Testis (tissue), 3 donors: ENCODE measurements around the gene ISYNA1. TPM values are rescaled to one million over a fixed set of nuclear protein-coding genes. Genes with fewer than 3 reads are reported as not detected.

Experiments
- DNase-seq: peaks from one replicate; pipeline ENCODE4 v3.0.0-alpha.2; 2019
- H3K27ac ChIP-seq, 2 donors: fragments of 200-600 bp; sonication (generic); one replicate each; pipeline ENCODE4 v1.5.1; 2019
- H3K27me3 ChIP-seq: fragments of 200-600 bp; sonication (generic); one replicate; pipeline ENCODE4 v1.5.1; 2019
- H3K36me3 ChIP-seq: fragments of 200-600 bp; sonication (generic); one replicate; pipeline ENCODE4 v1.5.1; 2017; ENCODE audit warnings: low read depth; ENCODE audit errors: missing control alignments
- H3K4me1 ChIP-seq: fragments of 200-600 bp; sonication (generic); one replicate; pipeline ENCODE4 v1.5.1; 2019
- H3K4me3 ChIP-seq, 2 donors: fragments of 200-600 bp; sonication (generic); one replicate each; pipeline ENCODE4 v1.5.1; 2017 to 2019
- H3K9me3 ChIP-seq: fragments of 200-600 bp; sonication (generic); one replicate; pipeline ENCODE4 v1.5.1; 2017
- POLR2A ChIP-seq: fragments of 450-650 bp; IDR thresholded peaks from one replicate; pipeline ENCODE4 v1.6.1; 2017; ENCODE audit warnings: antibody characterized with exemption, mild to moderate bottlenecking, moderate library complexity
- WGBS, 2 donors: methylation state at CpG; one replicate each; pipeline ENCODE4 v1.1.5; 2018; 5-methylcytosine and 5-hydroxymethylcytosine counted together
- intact Hi-C: fragments of 100-400 bp; cut with DNase I; formaldehyde crosslinking; loops from one replicate; pipeline ENCODE4 v1.15.1; 2023; ENCODE audit warnings: low total_unique reads
- polyA plus RNA-seq: library from polyadenylated mRNA; stranded (reverse); fragments of 350-450 nt; fragmentation: Illumina TruSeq; extraction: RNeasy Lipid Tissue Mini Kit (QIAGEN cat#74804); gene quantifications from one replicate; pipeline ENCODE4 v1.2.3, GENCODE V29; 2014; ENCODE audit warnings: low read depth, low replicate concordance; ENCODE audit not compliant: insufficient read depth
- total RNA-seq, 2 donors: library from RNA; depleted of rRNA; stranded (reverse); fragments of >200 nt; gene quantifications; one replicate each; pipeline ENCODE4 v1.2.3, GENCODE V29; 2016
- TF ChIP-seq, protein P1 (sequence below), 3 experiments: fragments of 450-650 bp in 2 of 3; fragments of 200-600 bp in 1 of 3; sonication (generic) in 1 of 3; IDR thresholded peaks; one replicate each; pipeline ENCODE4 v1.5.1; 2016 to 2019; ENCODE audit warnings: antibody characterized with exemption in 3 of 3, mild to moderate bottlenecking in 2 of 3, moderate library complexity in 1 of 3

ISYNA1 gene
- total and polyA plus RNA-seq, 3 donors from 2014 or later = 493 to 1,122 (median 1,000) TPM

DNA sequence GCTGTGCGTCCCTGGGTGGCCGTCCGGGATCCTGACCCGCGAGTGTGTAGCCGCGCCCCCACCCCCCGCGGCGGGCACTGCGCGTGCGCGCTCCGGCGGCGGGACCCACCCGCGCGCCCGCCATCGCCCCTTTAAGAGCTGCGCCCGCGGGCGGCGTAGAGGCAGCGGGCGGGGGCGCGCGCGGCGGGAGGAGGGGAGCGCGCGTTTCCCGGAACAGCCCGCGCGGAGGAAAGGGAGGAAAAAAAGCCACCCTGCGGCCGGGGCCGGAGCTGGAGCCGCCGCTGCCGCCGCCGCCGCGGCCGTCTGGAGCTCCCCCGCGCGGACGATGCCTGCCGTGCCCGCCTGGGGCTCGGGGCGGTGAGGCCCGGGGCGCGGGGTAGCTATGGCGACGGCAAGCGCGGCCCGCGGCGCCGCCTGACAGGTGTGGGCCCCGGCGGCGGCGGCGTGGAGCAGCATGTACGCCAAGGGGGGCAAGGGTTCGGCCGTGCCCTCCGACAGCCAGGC lies 18.7 kb downstream of the ISYNA1 start, which contains the start of gene SSBP4:
Gene SSBP4, plus strand, starts transcription at position 204 of the 504 bp plus-strand sequence. Its CDS starts 251 bp downstream, at position 455.
- no peaks in the 10 kb centered on the region for H3K27me3 ChIP-seq
- peak; percentile 75 for DNase-seq
- H3K9me3 ChIP-seq = no peaks in the 10 kb centered on the region
- H3K27ac ChIP-seq = peak within 1 kb of the TSS; percentile 92 to 93
- peak within 1 kb of the TSS; percentile 73 to 84 for H3K4me3 ChIP-seq
- intact Hi-C loops = no loop called here
- TF ChIP-seq POLR2A = no peak
- TF ChIP-seq, protein P1, sequence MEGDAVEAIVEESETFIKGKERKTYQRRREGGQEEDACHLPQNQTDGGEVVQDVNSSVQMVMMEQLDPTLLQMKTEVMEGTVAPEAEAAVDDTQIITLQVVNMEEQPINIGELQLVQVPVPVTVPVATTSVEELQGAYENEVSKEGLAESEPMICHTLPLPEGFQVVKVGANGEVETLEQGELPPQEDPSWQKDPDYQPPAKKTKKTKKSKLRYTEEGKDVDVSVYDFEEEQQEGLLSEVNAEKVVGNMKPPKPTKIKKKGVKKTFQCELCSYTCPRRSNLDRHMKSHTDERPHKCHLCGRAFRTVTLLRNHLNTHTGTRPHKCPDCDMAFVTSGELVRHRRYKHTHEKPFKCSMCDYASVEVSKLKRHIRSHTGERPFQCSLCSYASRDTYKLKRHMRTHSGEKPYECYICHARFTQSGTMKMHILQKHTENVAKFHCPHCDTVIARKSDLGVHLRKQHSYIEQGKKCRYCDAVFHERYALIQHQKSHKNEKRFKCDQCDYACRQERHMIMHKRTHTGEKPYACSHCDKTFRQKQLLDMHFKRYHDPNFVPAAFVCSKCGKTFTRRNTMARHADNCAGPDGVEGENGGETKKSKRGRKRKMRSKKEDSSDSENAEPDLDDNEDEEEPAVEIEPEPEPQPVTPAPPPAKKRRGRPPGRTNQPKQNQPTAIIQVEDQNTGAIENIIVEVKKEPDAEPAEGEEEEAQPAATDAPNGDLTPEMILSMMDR (IDR thresholded peaks at IDR 0.05) = peak in 2 of 3 experiments; percentile 39 to 41
- WGBS, 2 donors = 0% methylated on average over 31 of the region's 80 CpGs; no CpG with 5 or more reads in 1 of the 2 donors
- H3K4me1 ChIP-seq = peaks cover 71% of the 10 kb centered on the region
- no peaks in the 10 kb centered on the region for H3K36me3 ChIP-seq

DNA sequence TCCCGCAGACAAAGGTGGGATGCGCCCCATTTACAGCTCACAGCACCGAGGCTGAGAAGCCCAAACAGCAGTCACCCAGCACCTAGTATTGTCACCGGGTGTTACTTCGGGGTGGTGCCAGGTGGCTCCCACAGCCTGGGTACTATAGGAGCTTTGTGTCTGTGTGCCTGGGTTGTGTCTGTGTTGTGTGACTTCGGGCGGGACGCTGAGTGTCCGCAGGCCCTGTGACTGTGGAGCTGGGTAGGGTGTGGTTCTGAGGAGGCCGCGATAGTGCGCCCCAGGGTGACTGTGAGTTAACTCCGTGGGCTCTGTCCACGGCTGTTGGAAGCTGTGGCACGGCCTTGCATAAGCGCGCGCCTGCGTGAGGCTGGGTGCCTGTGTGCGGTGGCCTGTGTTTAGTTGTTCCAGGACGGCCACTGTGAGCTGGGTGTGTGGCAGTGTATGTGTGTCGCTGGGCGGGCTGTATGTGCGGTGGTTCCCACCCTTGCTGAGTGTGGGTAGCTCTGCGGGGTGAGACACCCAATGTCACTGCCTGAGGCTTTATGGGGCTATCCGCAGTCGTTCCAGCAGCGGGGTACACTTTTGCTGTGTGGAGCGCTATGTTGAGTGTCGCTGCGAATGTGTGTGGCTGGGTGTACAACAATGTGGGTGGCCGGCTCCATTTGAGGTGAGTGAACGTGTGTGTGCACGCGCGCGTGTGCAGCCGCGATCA lies 19.3 kb downstream of the ISYNA1 start:
- intact Hi-C loops = no loop called here
- H3K9me3 ChIP-seq = no peaks in the 10 kb centered on the region
- TF ChIP-seq, protein P1 (IDR thresholded peaks at IDR 0.05) = no peak
- no peak for TF ChIP-seq POLR2A
- H3K4me3 ChIP-seq = peak overlapping the region; percentile 57 to 84
- peak; percentile 59 for DNase-seq
- peaks cover 70% of the 10 kb centered on the region for H3K4me1 ChIP-seq
- no peaks in the 10 kb centered on the region for H3K27me3 ChIP-seq
- 7 to 11% methylated on average over 18 to 39 of the region's 39 CpGs for WGBS, 2 donors
- H3K36me3 ChIP-seq = no peaks in the 10 kb centered on the region
- H3K27ac ChIP-seq = peak overlapping the region; percentile 92 to 93

DNA sequence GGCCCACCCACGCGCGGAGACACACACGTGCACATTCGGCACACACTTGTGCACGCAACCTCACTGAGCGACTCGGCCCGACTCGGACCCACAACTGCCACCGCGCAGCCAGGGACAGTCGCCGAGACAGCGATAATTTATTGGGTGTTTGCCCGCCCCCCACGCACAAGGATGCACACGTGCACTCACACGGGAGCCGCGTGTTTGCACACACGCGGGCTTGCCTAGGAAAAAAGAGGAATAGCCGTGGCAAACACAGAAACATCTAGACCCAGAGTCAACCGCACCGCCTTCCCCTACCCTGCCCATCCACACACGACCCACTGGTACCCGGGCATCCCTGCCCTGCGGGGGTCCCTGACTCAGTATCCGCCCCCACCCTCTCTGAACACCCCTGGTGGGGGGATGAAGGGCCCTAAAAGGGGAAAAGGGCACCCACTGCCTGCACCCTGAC lies 19.9 kb downstream of the ISYNA1 start:
- Histone ChIP-seq H3K27ac (peak overlapping the region; percentile 92 to 93), H3K4me1 (peaks cover 65% of the 10 kb centered on the region), H3K36me3 (no peaks in the 10 kb centered on the region), H3K4me3 (peak overlapping the region; percentile 49 to 57), H3K27me3 (no peaks in the 10 kb centered on the region), H3K9me3 (no peaks in the 10 kb centered on the region)
- no peak for DNase-seq
- WGBS, 2 donors = 5 to 14% methylated on average over 11 to 30 of the region's 30 CpGs
- TF ChIP-seq POLR2A = no peak
- TF ChIP-seq, protein P1 (IDR thresholded peaks at IDR 0.05) = no peak
- intact Hi-C loops = no loop called here

DNA sequence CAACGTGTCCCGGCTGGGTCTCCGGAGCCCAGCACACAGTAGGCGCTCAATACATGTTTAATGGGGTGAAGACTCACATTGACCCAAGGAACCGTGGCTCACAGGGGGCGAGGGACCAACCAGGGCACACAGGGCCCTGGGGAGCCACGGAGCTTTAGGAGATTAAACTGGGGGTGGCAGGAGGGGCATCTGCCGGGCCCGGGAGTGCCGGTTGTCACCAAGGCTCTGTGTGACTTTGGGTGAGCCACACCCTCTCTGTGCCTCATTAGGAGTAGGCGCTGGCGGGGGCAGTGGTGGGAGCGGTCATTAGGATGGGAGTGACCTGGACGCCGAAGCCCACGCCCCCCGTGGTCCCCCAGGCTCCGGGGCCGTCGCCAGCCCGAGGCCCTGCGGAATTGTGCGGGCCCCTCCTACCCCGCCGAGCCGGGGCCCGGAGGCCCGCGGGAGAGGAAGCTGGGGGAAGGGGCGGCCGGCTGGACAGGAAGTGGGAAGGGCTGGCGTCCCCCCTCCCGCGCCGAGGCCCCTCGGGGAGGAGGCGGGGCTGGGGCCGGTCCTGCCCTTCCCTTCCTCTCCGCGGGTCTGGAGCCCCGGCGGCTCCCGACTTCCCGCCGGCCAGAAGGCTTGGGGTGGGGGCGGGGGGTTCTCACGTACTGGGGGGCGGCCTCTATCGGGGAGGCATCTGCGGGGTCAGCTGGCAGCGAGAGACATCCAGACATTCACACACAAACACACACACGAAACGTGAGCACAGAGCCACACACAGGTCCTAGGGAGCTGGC lies 20.5 kb downstream of the ISYNA1 start:
- DNase-seq = peak; percentile 74
- no peaks in the 10 kb centered on the region for H3K36me3 ChIP-seq
- intact Hi-C loops = no loop called here
- WGBS, 2 donors = 0 to 1% methylated on average over 26 to 53 of the region's 53 CpGs
- H3K9me3 ChIP-seq = no peaks in the 10 kb centered on the region
- no peaks in the 10 kb centered on the region for H3K27me3 ChIP-seq
- TF ChIP-seq, protein P1 (IDR thresholded peaks at IDR 0.05) = no peak
- TF ChIP-seq POLR2A = no peak
- H3K4me3 ChIP-seq = peak overlapping the region; percentile 49 to 57
- peak overlapping the region; percentile 92 to 93 for H3K27ac ChIP-seq
- H3K4me1 ChIP-seq = peaks cover 59% of the 10 kb centered on the region
